GM12873 (cell line): ENCODE data around the gene PELI3.

Experiments
- CTCF ChIP-seq: IDR thresholded peaks from 2 replicates; pipeline ENCODE4 v1.5.1; 2012; ENCODE audit warnings: low read depth, mild to moderate bottlenecking, moderate library complexity, low read length, control low read depth; ENCODE audit not compliant: insufficient read depth; ENCODE audit errors: missing control alignments

PELI3 gene

DNA sequence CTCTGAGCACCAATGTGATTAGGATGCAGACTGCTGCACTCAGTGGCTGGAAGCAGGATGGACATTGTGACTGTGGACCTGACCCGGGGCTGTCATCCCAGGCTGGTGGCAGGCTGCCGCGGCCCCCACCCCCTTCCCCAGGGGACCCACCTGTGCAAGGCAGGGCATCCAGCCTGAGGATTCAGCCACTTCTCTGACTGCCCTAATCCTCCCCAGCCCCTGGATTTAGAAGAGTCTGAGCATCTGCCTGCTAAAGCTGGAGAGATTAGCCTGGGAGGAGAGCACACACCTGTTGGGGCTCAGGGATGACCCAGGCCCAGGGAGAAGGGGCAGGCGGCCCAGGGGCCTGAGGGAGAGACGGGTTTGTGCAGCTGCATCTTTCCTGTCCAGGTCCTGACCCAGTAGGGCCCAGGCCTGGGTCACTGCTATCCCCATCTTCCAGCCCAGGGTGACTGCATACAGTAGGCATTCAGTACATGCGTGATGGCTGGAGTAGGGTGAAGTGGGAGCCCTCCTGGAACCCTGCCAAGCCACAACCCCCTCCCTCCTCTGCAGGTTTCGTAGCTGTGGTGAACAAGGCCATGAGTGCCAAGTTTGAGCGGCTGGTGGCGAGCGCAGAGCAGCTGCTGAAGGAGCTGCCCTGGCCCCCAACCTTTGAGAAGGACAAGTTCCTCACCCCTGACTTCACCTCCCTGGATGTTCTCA lies 25.6 kb downstream of the PELI3 start:
- no peak for TF ChIP-seq CTCF

DNA sequence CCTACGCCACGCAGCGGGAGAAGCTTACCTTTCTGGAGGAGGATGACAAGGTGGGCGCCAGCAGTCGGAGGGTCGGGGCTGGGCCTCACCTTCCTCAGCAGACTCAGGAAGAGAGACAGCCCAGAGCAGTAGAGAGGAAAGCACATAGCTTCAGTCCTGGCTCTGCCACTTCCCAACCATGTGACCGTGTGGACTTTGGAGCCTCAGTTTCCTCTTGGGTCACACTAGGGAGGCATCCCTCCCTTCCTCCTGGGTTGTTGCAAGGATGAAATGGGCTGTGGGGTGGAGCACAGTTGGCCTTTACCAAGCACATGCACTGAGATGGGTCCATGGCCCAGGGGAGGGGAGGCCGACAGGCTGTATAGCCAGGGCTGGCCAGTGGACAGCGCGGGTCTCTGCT lies 26.4 kb downstream of the PELI3 start:
- no peak for TF ChIP-seq CTCF

DNA sequence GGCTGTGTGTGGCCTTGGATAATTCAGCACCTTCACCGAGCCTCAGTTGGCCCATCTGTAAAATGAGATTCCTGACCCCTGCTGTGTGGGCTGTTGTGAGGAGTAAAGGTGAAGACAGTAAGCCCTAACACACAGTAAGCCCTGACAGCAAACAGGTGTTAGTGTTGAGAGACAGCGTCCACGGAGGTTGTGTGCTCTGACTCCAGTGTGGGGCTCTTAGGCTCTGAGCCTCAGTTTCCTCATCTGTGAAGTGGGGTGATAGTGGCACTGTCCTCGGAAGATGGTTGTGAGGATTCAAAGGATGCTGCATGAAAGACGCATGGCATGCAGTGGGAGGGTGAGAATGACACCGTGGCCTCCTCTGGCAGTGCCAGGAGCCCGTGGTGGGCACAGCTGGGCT lies 27.8 kb downstream of the PELI3 start:
- no peak for TF ChIP-seq CTCF

- TF ChIP-seq CTCF = no peak
Measured at GRCh38 chr11:66494935-66495334, 28.2 kb downstream of the PELI3 start.

GRCh38 chr11:66495401-66495854 lies 28.7 kb downstream of the PELI3 start:
- TF ChIP-seq CTCF = peak; percentile 42

DNA sequence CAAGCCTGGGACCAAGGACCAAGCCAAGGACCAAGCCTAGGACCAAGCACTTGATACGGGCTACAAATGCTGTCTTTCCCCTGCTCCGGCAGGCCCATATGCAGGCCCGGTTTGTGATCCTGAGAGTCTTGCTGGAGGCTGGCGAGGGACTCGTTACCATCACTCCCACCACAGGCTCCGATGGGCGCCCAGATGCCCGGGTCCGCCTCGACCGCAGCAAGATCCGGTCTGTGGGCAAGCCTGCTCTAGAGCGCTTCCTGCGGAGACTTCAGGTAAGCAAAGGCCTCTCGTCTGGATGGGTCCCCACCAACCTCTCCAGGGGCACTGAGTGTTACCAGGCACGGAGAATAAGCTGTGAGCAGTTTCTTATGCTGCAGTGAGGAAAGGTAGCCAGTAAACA lies 30.5 kb downstream of the PELI3 start:
- TF ChIP-seq CTCF = no peak

DNA sequence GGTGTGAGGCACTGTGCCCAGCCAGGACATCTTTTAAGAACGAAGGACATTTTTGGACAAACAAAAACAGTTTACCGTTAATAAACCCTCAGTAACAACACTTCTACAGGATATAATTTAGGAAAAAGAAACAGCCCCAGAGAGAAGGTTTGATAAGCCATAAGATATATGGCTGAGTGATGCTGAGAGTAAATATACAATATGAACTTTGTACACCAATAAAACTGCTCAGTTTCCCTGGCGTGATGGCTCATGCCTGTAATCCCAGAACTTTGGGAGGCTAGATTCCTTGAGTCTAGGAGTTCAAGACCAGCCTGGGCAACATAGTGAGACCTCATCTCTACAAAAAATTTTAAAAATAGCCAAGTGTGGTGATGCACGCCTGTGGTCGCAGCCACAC lies 31.8 kb downstream of the PELI3 start:
- TF ChIP-seq CTCF = no peak
